Fibroblast of pulmonary artery (primary cell): ENCODE measurements around the gene ATP2C1.

Source experiments
- DNase-seq: peaks from one replicate; pipeline ENCODE4 v3.0.0-alpha.2; 2010; ENCODE audit warnings: low read depth
- H3K4me3 ChIP-seq: replicated peaks from 2 replicates; pipeline ENCODE4 v1.5.1; 2011; ENCODE audit warnings: low read depth, mild to moderate bottlenecking, control low read depth, low read length, moderate library complexity
- TF ChIP-seq, protein P1 (sequence below): IDR thresholded peaks from 2 replicates; pipeline ENCODE4 v1.5.1; 2011; ENCODE audit warnings: mild to moderate bottlenecking, control low read depth, low read length, inconsistent platforms; ENCODE audit errors: missing control alignments

Gene ATP2C1, protein sequence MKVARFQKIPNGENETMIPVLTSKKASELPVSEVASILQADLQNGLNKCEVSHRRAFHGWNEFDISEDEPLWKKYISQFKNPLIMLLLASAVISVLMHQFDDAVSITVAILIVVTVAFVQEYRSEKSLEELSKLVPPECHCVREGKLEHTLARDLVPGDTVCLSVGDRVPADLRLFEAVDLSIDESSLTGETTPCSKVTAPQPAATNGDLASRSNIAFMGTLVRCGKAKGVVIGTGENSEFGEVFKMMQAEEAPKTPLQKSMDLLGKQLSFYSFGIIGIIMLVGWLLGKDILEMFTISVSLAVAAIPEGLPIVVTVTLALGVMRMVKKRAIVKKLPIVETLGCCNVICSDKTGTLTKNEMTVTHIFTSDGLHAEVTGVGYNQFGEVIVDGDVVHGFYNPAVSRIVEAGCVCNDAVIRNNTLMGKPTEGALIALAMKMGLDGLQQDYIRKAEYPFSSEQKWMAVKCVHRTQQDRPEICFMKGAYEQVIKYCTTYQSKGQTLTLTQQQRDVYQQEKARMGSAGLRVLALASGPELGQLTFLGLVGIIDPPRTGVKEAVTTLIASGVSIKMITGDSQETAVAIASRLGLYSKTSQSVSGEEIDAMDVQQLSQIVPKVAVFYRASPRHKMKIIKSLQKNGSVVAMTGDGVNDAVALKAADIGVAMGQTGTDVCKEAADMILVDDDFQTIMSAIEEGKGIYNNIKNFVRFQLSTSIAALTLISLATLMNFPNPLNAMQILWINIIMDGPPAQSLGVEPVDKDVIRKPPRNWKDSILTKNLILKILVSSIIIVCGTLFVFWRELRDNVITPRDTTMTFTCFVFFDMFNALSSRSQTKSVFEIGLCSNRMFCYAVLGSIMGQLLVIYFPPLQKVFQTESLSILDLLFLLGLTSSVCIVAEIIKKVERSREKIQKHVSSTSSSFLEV

DNA sequence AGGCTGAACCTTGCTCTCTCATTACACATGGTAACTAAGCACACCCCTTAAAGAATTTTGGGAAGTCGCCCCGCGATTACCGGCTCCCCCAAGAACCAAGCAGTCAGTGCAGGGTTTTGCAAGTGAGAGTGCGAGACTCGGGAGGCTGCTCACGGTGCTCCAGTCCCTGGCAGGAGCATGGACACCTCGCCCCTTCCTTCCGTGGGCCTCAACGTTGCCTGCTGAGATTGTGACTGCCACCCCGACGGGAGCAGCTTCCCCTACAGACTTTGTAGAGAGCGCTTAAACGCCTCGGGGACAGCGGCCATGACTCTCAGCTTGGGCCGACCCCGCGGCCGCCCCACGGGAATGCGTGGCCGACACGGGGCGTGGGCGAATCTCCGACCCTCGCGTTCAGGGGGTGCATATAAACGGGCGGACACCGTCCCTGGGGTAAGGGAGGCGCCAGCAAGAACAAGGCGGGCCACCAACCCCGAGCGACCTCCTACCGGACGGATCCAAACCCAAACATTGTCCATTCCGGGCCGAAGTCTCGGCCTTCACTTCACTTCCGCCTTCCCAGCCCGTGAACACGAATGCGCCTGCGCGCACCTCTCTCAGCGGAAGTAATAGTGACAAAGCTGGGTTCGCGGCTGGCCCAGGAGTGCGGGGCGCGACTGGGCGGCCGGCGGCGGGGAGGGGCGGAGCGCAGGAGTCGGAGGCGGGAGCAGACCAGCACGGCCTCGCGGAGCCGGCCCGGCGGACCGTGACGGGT is at the start of gene ATP2C1:
ATP2C1 (plus strand) TSS at position 709 of the 754 bp plus-strand sequence. CDS start 686 bp downstream, outside the sequence.
- TF ChIP-seq, protein P1, sequence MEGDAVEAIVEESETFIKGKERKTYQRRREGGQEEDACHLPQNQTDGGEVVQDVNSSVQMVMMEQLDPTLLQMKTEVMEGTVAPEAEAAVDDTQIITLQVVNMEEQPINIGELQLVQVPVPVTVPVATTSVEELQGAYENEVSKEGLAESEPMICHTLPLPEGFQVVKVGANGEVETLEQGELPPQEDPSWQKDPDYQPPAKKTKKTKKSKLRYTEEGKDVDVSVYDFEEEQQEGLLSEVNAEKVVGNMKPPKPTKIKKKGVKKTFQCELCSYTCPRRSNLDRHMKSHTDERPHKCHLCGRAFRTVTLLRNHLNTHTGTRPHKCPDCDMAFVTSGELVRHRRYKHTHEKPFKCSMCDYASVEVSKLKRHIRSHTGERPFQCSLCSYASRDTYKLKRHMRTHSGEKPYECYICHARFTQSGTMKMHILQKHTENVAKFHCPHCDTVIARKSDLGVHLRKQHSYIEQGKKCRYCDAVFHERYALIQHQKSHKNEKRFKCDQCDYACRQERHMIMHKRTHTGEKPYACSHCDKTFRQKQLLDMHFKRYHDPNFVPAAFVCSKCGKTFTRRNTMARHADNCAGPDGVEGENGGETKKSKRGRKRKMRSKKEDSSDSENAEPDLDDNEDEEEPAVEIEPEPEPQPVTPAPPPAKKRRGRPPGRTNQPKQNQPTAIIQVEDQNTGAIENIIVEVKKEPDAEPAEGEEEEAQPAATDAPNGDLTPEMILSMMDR = no peak
- DNase-seq = peak; percentile 96
- peak within 1 kb of the TSS; percentile 87 for H3K4me3 ChIP-seq

DNA sequence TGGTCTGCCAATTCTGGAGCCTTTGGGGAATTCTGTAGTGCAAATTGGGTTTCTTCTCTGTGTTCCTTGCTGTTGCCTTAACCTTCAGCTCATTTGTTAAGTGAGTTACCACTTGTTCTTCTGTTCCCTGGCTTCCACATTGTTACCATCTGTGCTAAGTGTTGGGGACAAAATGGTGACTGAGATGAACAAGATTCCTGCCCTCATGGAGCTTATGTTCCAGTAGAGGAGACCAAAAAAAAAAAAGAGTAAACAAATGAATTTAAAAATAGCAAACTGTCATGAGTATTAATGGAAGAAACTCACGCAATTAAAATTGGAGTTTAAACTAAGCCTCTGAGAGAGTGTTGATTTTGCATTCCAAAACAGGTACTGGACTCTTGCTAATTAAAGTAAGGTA is 49.4 kb upstream of the ATP2C1 start:
- TF ChIP-seq, protein P1 = no peak
- no peak overlapping the region for H3K4me3 ChIP-seq
- no peak for DNase-seq

DNA sequence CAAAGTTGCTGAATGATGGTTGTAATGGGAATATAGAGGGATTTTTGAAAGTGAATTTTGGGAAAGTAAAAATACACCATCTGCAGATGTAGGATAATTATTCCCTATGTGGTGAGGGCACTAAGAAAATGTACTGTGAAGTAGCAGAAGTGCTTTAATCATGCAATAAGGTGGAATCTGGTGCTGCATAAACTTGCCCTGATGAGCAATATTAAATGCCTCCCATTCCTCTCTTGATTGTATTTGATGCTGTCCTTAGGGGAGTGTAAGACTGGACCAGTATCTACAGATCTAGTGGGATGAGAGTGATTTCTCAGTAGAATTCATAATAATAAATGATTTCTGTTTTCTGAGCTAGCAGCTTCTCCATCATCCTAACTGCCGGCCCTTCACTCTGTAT is 47.7 kb upstream of the ATP2C1 start:
- TF ChIP-seq, protein P1 = no peak
- DNase-seq = no peak
- no peak overlapping the region for H3K4me3 ChIP-seq

DNA sequence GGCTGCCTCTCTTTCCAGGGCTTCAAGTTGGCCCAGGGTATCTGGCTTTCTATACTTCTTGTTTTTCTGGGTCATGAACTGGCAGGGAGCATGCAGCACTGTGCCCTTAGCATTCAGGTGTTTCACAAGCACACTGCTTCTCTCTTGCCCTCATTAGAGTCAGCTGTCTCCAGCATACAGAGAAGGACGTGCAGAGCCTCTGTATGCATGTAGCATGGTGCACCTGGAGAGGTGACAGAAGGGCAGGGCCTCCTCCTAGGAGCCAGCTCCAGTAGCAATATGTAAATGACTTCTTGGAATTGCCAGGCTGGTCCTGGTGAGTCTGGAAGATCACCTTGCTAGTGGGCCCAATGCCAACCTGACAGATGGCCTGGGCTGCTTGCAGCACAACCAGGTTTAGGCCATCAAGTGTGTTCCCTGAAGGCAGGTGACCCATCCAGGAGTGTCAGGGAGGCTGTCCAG is 44.8 kb upstream of the ATP2C1 start:
- TF ChIP-seq, protein P1 = no peak
- no peak for DNase-seq
- no peak overlapping the region for H3K4me3 ChIP-seq

DNA sequence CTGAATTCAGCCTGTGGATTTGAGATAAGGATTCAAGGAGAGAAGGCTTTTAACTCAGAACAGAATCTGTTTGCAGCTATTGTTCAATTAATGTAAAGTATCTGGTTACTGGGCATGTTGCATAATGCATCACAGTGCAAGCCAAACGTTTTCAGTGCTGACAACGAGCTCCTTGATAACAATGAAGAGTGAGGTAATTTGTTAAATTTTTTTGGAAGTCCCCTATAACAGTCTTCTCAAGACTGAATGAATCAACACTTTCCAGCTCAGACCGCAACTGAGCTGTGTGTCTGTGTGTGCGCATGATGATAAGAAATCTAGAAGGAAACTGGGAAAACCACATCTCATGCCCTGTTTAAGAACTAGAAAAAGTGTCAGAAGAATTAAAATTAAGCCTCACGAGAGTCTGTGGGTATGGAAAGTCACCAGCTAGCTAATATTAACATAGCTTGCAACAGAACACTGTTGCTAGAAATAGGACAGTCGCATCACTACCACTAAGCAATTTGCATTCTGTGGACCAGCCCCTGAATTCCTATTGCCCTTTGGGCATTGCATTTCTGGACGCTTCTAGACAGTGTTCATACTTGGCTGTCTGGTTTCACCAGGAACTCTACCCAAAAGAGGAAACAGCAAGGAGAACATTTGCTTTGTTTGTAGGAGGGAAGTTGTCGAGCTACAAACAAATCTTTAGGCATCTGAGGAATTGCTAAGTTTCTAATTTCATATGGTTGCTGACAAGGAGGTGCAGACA is 43.7 kb upstream of the ATP2C1 start:
- H3K4me3 ChIP-seq = peak overlapping the region; percentile 2
- TF ChIP-seq, protein P1 = no peak
- DNase-seq = peak; percentile 96

DNA sequence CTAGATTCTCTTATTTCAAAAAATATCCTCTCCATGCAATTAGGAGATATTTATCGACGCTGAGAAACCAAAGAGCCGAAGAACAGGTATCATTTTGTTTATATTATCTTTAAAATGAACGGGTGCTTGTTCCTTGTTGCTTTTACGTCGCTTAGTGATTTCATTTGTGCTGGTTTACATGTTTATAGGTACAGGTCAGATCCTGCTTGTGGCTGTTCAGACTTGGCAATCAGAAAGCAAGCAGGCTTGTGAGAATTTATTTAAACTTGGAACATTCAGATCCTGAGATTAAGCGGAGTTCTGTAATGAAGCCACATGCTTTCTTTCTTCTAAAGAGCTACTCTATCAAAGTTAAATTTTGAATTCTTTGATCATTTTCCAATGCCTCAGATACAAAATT is 43.0 kb upstream of the ATP2C1 start:
- H3K4me3 ChIP-seq = peak overlapping the region; percentile 2
- TF ChIP-seq, protein P1 = no peak
- DNase-seq = peak; percentile 35
